T1000 (cell line): Measurements from ENCODE around the gene STPG4.

Experiments used
- DNase-seq: peaks from one replicate; lab custom pipeline; 2025; ENCODE audit warnings: mixed read lengths; lab: John Stamatoyannopoulos, UW

The STPG4 gene

GRCh38 chr2:47052847-47053246 lies 102.3 kb downstream of the STPG4 start:
- DNase-seq = no peak

- no peak for DNase-seq
Measured at GRCh38 chr2:47051562-47051961, 103.5 kb downstream of the STPG4 start.

- no peak for DNase-seq
Measured at GRCh38 chr2:47050762-47051161, 104.3 kb downstream of the STPG4 start.

GRCh38 chr2:47050021-47050760 lies 104.9 kb downstream of the STPG4 start:
- no peak for DNase-seq

GRCh38 chr2:47049502-47049901 lies 105.6 kb downstream of the STPG4 start:
- DNase-seq = no peak

- no peak for DNase-seq
Measured at GRCh38 chr2:47048801-47049480, 106.2 kb downstream of the STPG4 start.

- DNase-seq = no peak
Measured at GRCh38 chr2:47046271-47046670, 108.8 kb downstream of the STPG4 start.

- no peak for DNase-seq
Measured at GRCh38 chr2:47043891-47044239, 111.2 kb downstream of the STPG4 start.

- peak; percentile 81 for DNase-seq
Measured at GRCh38 chr2:47043142-47043890, 111.8 kb downstream of the STPG4 start.

GRCh38 chr2:47041891-47042684 lies 113.0 kb downstream of the STPG4 start:
- no peak for DNase-seq

GRCh38 chr2:47041063-47041462 lies 114.0 kb downstream of the STPG4 start:
- DNase-seq = no peak

GRCh38 chr2:47040651-47041050 lies 114.5 kb downstream of the STPG4 start:
- DNase-seq = no peak

GRCh38 chr2:47039913-47040562 lies 115.1 kb downstream of the STPG4 start:
- no peak for DNase-seq

- no peak for DNase-seq
Measured at GRCh38 chr2:47039489-47039870, 115.6 kb downstream of the STPG4 start.

- no peak for DNase-seq
Measured at GRCh38 chr2:47038656-47039488, 116.2 kb downstream of the STPG4 start.

- DNase-seq = no peak
Measured at GRCh38 chr2:47037678-47038077, 117.4 kb downstream of the STPG4 start.
